Measurements from ENCODE around the gene DESI1.

The DESI1 gene

GRCh38 chr22:41555325-41555982 lies 65.4 kb downstream of the DESI1 start:
- no peak for DNase-seq

GRCh38 chr22:41551877-41552582 lies 68.8 kb downstream of the DESI1 start:
- DNase-seq = no peak

DNA sequence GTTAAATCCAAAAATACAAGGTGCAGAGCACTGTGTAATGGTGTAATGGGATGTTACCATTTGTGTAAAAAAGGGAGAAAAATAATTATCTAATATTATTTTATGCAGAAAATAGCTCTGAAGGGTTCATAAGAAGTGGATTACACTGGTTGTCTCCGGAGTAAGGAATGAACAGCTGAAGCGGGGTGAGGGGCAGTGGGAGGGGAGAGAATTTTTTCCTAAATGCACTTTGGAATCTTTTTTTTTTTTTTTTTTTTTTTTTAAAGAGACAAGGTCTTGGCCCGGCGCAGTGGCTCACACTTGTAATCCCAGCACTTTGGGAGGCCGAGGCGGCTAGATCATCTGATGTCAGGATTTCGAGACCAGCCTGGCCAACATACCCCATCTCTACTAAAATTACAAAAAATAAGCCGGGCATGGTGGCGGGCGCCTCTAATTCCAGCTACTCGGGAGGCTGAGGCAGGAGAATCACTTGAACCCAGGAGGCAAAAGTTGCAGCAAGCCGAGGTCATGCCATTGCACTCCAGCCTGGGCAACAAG lies 69.8 kb downstream of the DESI1 start:
- DNase-seq = no peak

- no peak for DNase-seq
Measured at GRCh38 chr22:41548830-41549211, 72.0 kb downstream of the DESI1 start.
